ENCODE data around the gene MAPK10. TPM values are rescaled to one million over a fixed set of nuclear protein-coding genes. Genes with fewer than 3 reads are reported as not detected.
"Not testable (repeated sequence)": the region's sequence is repeated elsewhere in the genome, so short reads cannot be mapped to it uniquely, and the experiment has no call there.

Gene MAPK10
- total RNA-seq, 1 donor from 2014 or later: 0.27 TPM

- intact Hi-C loops (cut with micrococcal nuclease): no loop called here
Measured at GRCh38 chr4:85970535-85970934, 389.3 kb downstream of the MAPK10 start.

- intact Hi-C loops (cut with micrococcal nuclease): no loop called here
Measured at GRCh38 chr4:85968945-85969819, 390.7 kb downstream of the MAPK10 start.

DNA sequence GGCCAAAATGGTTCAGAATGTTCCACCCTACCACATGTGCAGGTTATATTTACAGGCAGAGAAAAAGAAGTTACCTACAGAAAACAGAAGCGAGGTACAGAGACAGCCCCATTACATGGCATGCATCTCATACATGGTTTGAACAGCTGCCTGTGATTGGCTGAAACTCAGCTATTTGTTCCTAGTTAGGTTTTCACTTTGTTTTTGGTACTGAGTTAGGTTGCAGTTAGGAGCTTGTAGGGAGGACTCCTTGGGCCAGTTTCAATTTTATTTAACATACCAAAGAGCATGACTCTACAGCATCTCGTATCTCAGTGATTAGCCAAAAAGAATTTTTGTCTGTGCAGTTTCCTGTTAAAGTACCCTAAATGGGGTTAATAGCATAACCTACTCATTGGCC, 392.0 kb downstream of the MAPK10 start:
- intact Hi-C loops (cut with micrococcal nuclease): no loop called here

DNA sequence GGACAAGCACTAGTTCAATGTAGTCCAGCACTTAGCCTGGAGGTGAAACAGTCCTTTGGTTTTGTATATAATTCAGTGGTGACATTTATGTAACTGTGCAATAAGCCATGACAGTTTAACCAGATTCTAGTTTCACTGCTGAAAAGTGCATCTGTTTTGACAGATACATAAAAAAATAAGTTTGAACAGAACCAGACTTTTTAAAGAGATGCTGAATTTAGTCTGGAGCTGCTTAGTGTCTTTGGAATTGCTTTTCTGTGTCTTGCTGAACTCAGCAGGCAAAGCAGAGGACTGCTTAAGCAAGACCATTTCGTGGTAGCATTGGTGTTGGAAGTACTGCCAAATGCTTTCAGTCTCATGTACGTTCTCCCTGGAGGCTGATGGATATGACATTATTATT, 393.5 kb downstream of the MAPK10 start:
- intact Hi-C loops (cut with micrococcal nuclease): no loop called here

- intact Hi-C loops (cut with micrococcal nuclease): no loop called here
Measured at GRCh38 chr4:85965529-85965928, 394.3 kb downstream of the MAPK10 start.

- intact Hi-C loops (cut with micrococcal nuclease): not testable (repeated sequence)
Measured at GRCh38 chr4:85965017-85965416, 394.8 kb downstream of the MAPK10 start.

DNA sequence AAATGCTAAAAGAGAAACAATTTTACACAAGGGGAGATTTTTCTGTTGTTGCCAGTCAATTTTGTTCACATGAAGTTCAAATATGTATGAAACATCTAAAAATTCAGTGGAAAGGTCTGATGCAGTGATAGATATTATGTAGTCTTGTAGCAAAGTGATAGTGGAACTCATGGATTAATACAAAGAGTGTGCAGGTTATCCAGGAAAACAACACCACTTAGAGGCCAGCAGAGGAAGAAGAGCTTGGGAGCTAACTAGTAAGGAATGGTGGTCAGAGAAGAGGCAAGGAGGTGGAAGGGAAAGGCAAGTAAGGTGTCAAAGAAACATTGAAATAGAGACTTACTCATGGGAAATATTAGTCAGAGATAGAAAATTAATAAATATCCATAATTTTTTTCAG, 395.6 kb downstream of the MAPK10 start:
- intact Hi-C loops (cut with micrococcal nuclease): no loop called here

- intact Hi-C loops (cut with micrococcal nuclease): no loop called here
Measured at GRCh38 chr4:85963231-85963630, 396.6 kb downstream of the MAPK10 start.

- intact Hi-C loops (cut with micrococcal nuclease): no loop called here
Measured at GRCh38 chr4:85961887-85962286, 398.0 kb downstream of the MAPK10 start.

GRCh38 chr4:85956293-85956945, 403.4 kb downstream of the MAPK10 start:
- intact Hi-C loops (cut with micrococcal nuclease): no loop called here

GRCh38 chr4:85955620-85956292, 404.1 kb downstream of the MAPK10 start:
- intact Hi-C loops (cut with micrococcal nuclease): no loop called here

- intact Hi-C loops (cut with micrococcal nuclease): no loop called here
Measured at GRCh38 chr4:85953651-85954018, 406.2 kb downstream of the MAPK10 start.

- intact Hi-C loops (cut with micrococcal nuclease): no loop called here
Measured at GRCh38 chr4:85952972-85953650, 406.7 kb downstream of the MAPK10 start.

GRCh38 chr4:85952528-85952927, 407.3 kb downstream of the MAPK10 start:
- intact Hi-C loops (cut with micrococcal nuclease): no loop called here

DNA sequence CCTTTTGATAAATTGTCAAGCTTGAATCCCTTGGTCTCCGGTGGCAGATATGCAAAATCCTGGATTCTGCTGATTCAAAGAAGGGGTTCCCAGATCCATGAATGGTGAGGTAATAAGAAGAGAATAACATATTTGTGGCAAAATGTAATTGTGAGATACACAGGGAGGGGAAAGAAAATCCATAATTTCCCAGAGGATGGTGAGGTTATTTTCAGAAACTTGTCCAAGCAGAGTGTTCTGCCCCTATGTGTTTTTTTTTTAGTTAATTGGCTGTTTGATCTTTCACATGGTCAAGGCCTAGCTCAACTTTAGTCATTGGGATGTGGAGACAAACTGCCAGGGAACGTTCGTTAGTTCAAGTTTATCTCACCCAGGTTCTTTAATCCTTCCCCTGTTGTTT, 408.8 kb downstream of the MAPK10 start:
- intact Hi-C loops (cut with micrococcal nuclease): no loop called here

- intact Hi-C loops (cut with micrococcal nuclease): no loop called here
Measured at GRCh38 chr4:85946821-85947220, 413.0 kb downstream of the MAPK10 start.

- intact Hi-C loops (cut with micrococcal nuclease): no loop called here
Measured at GRCh38 chr4:85942107-85942506, 417.7 kb downstream of the MAPK10 start.

GRCh38 chr4:85940151-85940550, 419.7 kb downstream of the MAPK10 start:
- intact Hi-C loops (cut with micrococcal nuclease): no loop called here

Data from T-helper 2 cell treated with Interferon-gamma antibody and Interleukin-4, amounts not matched to agents 100 ng/mL and 5 ng/mL, for 36 hours (primary cell).